IMR-90 (cell line): ENCODE measurements around the gene TSC22D4.

ENCODE experiments used
- FOS ChIP-seq: fragments of 150-350 bp; IDR thresholded peaks from 2 replicates; pipeline ENCODE4 v1.6.1; 2016; ENCODE audit warnings: low read depth, low read length
- MAZ ChIP-seq: IDR thresholded peaks from 2 replicates; pipeline ENCODE4 v1.6.1; 2012; ENCODE audit warnings: low read depth, mild to moderate bottlenecking, low read length, improper control_type of control experiment, moderate library complexity, borderline replicate concordance
- POLR2A ChIP-seq: IDR thresholded peaks from 2 replicates; pipeline ENCODE4 v1.6.1; 2012; ENCODE audit warnings: mild to moderate bottlenecking, low read depth, low read length
- RAD21 ChIP-seq: IDR thresholded peaks from 2 replicates; pipeline ENCODE4 v1.6.1; 2012; ENCODE audit warnings: low read length, improper control_type of control experiment
- TF ChIP-seq, protein P1 (sequence below): conservative IDR thresholded peaks from 2 replicates; pipeline ENCODE4 v1.5.1; 2012; ENCODE audit warnings: mild to moderate bottlenecking, low read depth, low read length, improper control_type of control experiment
- TF ChIP-seq, protein P2 (sequence below): fragments of 150-350 bp; IDR thresholded peaks from 2 replicates; pipeline ENCODE4 v1.6.1; 2016; ENCODE audit warnings: low read depth, mild to moderate bottlenecking, low read length, moderate library complexity, borderline replicate concordance

GRCh38 chr7:100481466-100481865 lies 2.5 kb upstream of the TSC22D4 start:
- TF ChIP-seq, protein P1, sequence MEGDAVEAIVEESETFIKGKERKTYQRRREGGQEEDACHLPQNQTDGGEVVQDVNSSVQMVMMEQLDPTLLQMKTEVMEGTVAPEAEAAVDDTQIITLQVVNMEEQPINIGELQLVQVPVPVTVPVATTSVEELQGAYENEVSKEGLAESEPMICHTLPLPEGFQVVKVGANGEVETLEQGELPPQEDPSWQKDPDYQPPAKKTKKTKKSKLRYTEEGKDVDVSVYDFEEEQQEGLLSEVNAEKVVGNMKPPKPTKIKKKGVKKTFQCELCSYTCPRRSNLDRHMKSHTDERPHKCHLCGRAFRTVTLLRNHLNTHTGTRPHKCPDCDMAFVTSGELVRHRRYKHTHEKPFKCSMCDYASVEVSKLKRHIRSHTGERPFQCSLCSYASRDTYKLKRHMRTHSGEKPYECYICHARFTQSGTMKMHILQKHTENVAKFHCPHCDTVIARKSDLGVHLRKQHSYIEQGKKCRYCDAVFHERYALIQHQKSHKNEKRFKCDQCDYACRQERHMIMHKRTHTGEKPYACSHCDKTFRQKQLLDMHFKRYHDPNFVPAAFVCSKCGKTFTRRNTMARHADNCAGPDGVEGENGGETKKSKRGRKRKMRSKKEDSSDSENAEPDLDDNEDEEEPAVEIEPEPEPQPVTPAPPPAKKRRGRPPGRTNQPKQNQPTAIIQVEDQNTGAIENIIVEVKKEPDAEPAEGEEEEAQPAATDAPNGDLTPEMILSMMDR = no peak
- TF ChIP-seq FOS (no peak), MAZ (no peak), RAD21 (no peak), POLR2A (no peak)
- TF ChIP-seq, protein P2, sequence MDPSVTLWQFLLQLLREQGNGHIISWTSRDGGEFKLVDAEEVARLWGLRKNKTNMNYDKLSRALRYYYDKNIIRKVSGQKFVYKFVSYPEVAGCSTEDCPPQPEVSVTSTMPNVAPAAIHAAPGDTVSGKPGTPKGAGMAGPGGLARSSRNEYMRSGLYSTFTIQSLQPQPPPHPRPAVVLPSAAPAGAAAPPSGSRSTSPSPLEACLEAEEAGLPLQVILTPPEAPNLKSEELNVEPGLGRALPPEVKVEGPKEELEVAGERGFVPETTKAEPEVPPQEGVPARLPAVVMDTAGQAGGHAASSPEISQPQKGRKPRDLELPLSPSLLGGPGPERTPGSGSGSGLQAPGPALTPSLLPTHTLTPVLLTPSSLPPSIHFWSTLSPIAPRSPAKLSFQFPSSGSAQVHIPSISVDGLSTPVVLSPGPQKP = no peak
